GM18858 (cell line): Measurements from ENCODE around the gene EIF4ENIF1.
"Not testable (repeated sequence)": the region's sequence is repeated elsewhere in the genome, so short reads cannot be mapped to it uniquely, and the experiment has no call there.

ENCODE experiments used
- ATAC-seq: cut with Tn5 transposase; IDR thresholded peaks from one replicate; pipeline ENCODE4 v1.9.1; 2021; ENCODE audit not compliant: unreplicated experiment

The EIF4ENIF1 gene

GRCh38 chr22:31495343-31495742 lies 5.7 kb upstream of the EIF4ENIF1 start:
- ATAC-seq = no peak

DNA sequence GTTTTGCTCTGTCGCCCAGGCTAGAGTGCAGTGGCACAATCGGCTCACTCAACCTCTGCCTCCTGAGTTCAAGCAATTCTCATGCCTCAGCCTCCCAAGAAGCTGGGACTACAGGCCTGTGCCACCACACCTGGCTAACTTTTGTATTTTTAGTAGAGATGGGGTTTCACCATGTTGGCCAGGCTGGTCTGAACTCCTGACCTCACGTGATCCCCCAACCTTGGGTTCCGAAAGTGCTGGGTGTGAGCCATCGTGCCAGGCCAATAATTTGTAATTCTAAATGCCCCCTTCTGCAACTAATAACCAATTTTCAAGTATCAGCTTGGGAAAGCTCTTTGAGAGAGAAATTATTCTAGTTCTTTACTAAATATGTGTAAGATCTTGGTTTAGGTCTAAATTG lies 3.7 kb upstream of the EIF4ENIF1 start:
- not testable (repeated sequence) for ATAC-seq

- ATAC-seq = no peak
These were observed 2.5 kb upstream of the EIF4ENIF1 start for GRCh38 chr22:31492151-31492550.

GRCh38 chr22:31491218-31491962 lies 1.7 kb upstream of the EIF4ENIF1 start:
- ATAC-seq = no peak

- ATAC-seq = peak; percentile 54
These were observed 869 bp upstream of the EIF4ENIF1 start for GRCh38 chr22:31490496-31490925.

DNA sequence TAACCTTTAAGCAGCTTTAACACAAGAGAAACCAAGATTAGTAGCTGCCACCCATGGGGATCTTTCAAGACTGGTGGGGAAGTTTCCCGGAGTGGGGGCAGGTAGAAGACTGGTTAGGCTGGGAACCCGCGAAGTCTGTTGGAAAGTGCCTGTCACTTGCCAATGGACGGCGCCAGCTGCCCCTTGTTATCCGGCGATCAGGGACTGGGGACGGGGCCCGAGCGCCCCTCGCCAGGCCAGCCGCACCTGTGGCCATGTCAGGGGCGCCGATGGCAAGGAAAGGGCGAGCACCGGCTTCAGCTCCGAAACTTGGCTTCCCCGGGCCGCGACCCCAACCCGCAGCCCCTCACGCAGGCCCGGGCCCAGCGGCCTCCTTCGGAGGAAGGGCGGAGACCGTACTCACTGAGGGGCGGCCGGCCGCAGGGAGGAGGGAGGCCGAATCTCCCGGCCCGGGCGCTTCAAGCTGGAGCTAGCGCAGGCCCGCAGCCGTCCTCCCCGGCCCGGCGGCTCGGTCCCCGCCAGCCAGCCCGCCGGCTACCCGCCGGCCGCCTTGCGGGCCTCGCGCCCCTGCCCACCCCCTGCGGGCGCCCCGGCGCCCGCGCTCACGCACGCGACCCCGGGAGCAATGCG lies 539 bp downstream of the EIF4ENIF1 start:
- ATAC-seq = no peak

DNA sequence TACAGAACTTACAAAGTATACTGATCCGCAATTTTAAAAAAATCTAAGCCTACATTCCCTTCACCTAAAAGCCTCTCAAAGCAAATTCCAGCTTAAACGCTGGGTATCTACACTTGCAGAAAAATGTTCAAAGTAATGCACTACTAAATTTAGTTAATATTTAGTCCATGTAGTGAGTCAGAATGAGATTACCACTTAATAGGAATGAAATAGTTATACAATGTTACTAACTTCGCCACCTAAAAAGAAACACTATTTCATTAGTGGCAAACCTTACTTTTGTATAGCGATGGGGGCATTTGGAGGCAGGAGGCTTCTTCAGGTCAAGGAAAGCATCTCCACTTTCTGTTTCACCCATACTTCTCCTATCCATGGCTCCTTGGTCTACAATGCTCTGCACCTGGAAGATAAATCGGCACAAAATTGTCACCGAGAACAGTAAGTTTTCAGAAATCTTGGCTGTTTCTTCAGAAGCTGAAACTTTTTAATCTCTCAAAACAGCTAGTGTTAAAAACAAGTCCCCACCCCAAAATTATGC lies 1.2 kb downstream of the EIF4ENIF1 start:
- no peak for ATAC-seq

DNA sequence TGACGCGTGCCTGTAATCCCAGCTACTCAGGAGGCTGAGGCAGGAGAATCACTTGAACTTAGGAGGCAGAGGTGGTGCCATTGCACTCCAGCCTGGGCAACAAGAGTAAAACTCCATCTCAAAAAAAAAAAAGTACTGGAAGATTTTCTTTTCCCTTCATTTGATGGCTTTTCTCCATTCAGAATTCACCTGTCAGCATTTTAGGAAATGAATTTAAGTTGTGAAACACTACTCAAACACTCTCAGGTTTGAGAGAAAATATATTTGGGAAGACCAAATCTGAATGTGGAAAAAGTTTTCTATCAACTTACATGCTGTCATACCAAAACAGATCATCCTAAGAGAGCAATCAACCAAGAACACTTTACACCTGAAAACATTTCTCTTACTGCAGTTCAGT lies 2.7 kb downstream of the EIF4ENIF1 start:
- ATAC-seq = no peak

DNA sequence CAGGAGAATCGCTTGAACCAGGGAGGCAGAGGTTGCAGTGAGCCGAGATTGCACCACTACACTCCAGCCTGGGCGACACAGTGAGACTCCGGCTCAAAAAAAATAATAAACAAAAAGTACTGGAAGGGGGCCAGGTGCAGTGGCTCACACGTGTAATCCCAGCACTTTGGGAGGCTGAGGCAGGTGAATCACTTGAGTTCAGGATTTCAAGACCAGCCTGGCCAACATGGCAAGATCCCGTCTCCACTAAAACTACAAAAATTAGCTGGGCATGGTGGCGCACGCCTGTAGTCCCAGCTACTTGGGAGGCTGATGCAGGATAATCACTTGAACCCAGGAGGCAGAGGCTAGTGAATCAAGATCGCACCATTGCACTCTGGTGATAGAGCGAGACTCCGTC lies 3.3 kb downstream of the EIF4ENIF1 start:
- not testable (repeated sequence) for ATAC-seq

- not testable (repeated sequence) for ATAC-seq
These were observed 7.2 kb downstream of the EIF4ENIF1 start for GRCh38 chr22:31482470-31482869.

GRCh38 chr22:31481129-31481528 lies 8.5 kb downstream of the EIF4ENIF1 start:
- no peak for ATAC-seq

DNA sequence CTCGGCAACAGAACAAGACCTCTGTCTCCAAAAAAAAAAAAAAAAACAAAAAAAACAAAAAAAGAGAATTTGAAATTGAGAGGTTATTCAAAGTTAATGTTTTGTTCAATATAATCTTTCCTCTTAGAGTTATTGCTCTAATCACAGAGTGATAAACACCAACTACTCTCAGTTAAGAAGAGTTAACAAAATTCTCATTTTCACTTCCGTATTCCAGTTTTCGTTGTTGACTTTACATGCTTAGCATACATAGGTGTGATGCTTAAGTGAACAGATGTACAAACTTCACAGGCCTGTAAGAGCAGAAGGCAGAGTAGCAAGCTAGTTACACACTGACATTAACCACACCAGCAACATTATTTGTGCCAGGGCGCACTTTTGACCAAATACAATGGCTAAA lies 12.3 kb downstream of the EIF4ENIF1 start:
- ATAC-seq = peak; percentile 71

- no peak for ATAC-seq
These were observed 13.8 kb downstream of the EIF4ENIF1 start for GRCh38 chr22:31475800-31476199.

- ATAC-seq = no peak
These were observed 14.9 kb downstream of the EIF4ENIF1 start for GRCh38 chr22:31474743-31475142.

DNA sequence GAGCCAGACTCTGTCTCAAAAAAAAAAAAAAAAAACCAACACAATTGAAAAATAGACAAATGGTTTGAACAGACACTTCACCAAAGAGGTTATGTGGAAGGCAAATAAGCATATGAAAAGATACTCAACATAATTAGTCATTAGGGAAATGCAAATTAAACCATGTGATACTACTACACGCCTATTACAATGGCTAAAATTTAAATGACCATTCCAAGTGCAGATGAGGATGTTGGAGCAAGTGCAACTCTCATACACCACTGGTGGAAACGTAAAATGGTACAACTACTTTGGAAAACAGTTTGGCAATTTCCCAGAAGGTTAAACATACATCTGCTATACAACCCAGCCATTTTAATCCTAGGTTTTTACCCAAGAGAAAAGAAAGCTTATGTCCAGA lies 24.3 kb downstream of the EIF4ENIF1 start:
- ATAC-seq = no peak

DNA sequence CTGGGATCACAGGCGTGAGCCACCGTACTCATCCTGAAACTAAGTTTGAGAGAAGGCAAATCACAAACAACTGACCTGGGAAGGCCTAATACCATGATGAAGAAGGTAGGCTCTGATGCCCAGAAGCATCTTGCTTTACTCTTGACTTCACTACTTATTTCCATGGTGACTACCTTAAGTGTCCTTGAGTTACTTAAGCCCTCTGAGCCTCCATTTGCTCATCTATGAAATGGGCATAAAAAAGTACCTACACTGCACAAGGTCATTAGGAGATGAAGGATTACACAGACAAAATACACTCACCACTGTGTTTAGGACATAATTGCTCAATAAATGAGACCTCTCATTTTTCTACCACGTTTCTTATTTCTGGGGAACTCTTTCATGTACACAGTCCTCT lies 27.9 kb downstream of the EIF4ENIF1 start:
- no peak for ATAC-seq

- no peak for ATAC-seq
These were observed 37.7 kb downstream of the EIF4ENIF1 start for GRCh38 chr22:31451709-31452571.

DNA sequence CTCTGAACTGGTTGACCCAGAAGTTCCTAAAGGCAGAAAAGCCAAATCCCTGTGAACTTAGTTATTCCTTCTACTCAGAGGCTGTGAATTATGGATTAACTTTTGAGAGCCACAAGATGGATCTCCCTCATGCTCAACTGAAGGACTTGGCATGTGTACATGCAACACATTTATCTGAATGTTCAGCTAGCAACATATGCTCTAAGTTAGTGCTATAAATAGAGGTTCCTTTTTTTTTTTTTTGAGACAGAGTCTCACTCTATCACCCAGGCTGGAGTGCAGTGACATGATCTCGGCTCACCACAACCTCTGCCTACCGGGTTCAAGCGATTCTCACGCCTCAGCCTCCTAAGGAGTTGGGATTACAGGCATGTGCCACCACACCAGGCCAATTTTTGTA lies 40.1 kb downstream of the EIF4ENIF1 start:
- ATAC-seq = no peak

DNA sequence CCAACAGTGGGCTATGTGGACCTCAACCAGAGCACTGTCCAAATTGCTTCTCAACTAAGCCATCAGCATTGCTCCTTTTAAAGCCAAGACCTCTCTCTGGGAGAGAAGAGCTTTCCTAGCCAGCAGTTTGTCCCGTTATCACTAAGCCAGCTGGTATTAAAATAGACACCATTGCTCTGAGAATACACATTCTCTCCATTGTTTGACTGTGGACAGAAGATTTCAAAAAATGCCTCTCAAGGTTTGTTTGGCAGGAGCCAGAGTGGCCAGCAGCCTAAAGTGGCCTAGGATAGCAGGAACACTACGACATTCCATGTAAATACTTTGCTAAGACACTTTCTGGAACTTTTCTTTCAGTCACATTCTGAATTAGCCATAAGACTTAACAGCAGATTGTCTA lies 41.3 kb downstream of the EIF4ENIF1 start:
- no peak for ATAC-seq

- ATAC-seq = no peak
These were observed 42.3 kb downstream of the EIF4ENIF1 start for GRCh38 chr22:31447337-31447736.

DNA sequence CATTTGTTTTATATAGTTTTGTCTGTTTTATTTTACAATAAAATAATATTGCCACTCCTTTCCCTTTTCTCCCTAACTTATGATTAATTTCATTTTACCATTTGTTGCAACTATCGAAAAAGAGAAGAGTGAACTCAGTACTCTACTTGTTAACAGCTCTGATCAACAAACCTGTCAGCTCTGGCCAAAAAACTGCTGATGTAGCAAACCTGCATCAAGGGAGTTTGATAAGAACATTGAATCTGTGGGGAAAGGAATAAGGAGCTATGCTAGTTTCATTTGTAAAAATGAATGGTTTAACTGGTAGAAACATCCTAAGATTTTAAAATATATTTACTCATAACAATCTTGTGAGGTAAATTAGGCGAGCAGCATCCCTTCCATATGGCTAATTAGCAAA lies 42.9 kb downstream of the EIF4ENIF1 start:
- ATAC-seq = no peak
